HCT116 (cell line): Measurements from ENCODE around the gene HDAC11. TPM values are rescaled to one million over a fixed set of nuclear protein-coding genes. Genes with fewer than 3 reads are reported as not detected.

Source experiments
- ATAC-seq: fragments of 200-7000 bp; cut with Tn5 transposase; 2 replicates; pipeline ENCODE4 v1.9.1; 2020; ENCODE audit warnings: mild to moderate bottlenecking, moderate library complexity
- BruUV-seq: library from RNA; stranded (reverse); fragments of 400-500 nt; replicated peaks from 2 replicates; lab custom pipeline; 2021; lab: Mats Ljungman, UMichigan
- CTCF ChIA-PET: fragments of 300-600 bp; sonication (Branson Sonifier 250); formaldehyde crosslinking; loops from one replicate; lab custom pipeline; 2021; ENCODE audit warnings: antibody characterized with exemption; lab: Charles Lee
- POLR2A ChIA-PET: fragments of 300-600, 350-600 bp; sonication (Branson Sonifier 250); formaldehyde crosslinking; loops from one replicate; lab custom pipeline; 2021; ENCODE audit warnings: antibody characterized with exemption; lab: Charles Lee
- RAD21 ChIA-PET, 2 experiments: fragments of 300-600 bp; sonication (Branson Sonifier 250); formaldehyde crosslinking; loops; one replicate each; lab custom pipeline; 2023; ENCODE audit warnings: low total read pairs in 2 of 2; ENCODE audit not compliant: uncharacterized antibody in 2 of 2, unreplicated experiment in 2 of 2, low non-redundant PET in 1 of 2; lab: Charles Lee
- DNase-seq: peaks from one replicate; pipeline ENCODE4 v3.0.0-alpha.2; 2010; ENCODE audit warnings: low read depth, low spot score
- H2AFZ ChIP-seq: fragments of 200-600 bp; shearing (Covaris generic), sonication (generic); 2 replicates; pipeline ENCODE4 v1.6.1; 2017; ENCODE audit warnings: low read depth, mixed run types, mixed read lengths, antibody characterized with exemption, low read length; ENCODE audit not compliant: poor library complexity, severe bottlenecking
- H3K27ac ChIP-seq: 2 replicates; pipeline ENCODE4 v1.5.1; 2012; ENCODE audit warnings: low read depth, low read length
- H3K27me3 ChIP-seq: fragments of 200-600 bp; sonication (generic); 2 replicates; pipeline ENCODE4 v1.6.1; 2016; ENCODE audit warnings: mixed run types, low read length, mixed read lengths; ENCODE audit not compliant: insufficient read depth
- H3K36me3 ChIP-seq, 2 experiments: fragments of 200-500 bp in 1 of 2; fragments of 200-600 bp in 1 of 2; sonication (Bioruptor generic) in 1 of 2; sonication (generic) in 1 of 2; 2 replicates each; pipeline versions ENCODE4 v1.5.1 to v1.6.1; 2014 to 2016; ENCODE audit warnings: low read length in 2 of 2, inconsistent platforms in 1 of 2, mixed read lengths in 1 of 2, mixed run types in 1 of 2; ENCODE audit not compliant: insufficient read depth in 2 of 2, control insufficient read depth in 1 of 2
- H3K4me1 ChIP-seq, 2 experiments: fragments of 200-600 bp in 1 of 2; sonication (generic) in 1 of 2; 2 replicates each; pipeline versions ENCODE4 v1.5.1 to v1.6.1; 2012 to 2017; ENCODE audit warnings: low read length in 2 of 2, inconsistent platforms in 1 of 2, mild to moderate bottlenecking in 1 of 2, mixed read lengths in 1 of 2, mixed run types in 1 of 2, moderate library complexity in 1 of 2; ENCODE audit not compliant: insufficient read depth in 2 of 2, control insufficient read depth in 1 of 2
- H3K4me2 ChIP-seq: fragments of 200-600 bp; sonication (generic); 2 replicates; pipeline ENCODE4 v1.6.1; 2017; ENCODE audit warnings: mixed run types, low read length, mixed read lengths
- H3K4me3 ChIP-seq, 2 experiments: fragments of 200-600 bp in 1 of 2; sonication (generic) in 1 of 2; replicated peaks in 1 of 2; 2 replicates each; pipeline ENCODE4 v1.5.1; 2011 to 2016; ENCODE audit warnings: low read length in 2 of 2, control low read depth in 1 of 2, low read depth in 1 of 2, mild to moderate bottlenecking in 1 of 2, mixed read lengths in 1 of 2, mixed run types in 1 of 2
- H3K79me2 ChIP-seq: fragments of 200-600 bp; sonication (generic); 2 replicates; pipeline ENCODE4 v1.6.1; 2017; ENCODE audit warnings: mild to moderate bottlenecking, mixed run types, low read length, moderate library complexity, mixed read lengths; ENCODE audit not compliant: insufficient read depth
- H3K9ac ChIP-seq: fragments of 200-600 bp; sonication (generic); 2 replicates; pipeline ENCODE4 v1.6.1; 2016; ENCODE audit warnings: low read length, mixed read lengths
- H3K9me2 ChIP-seq: fragments of 200-600 bp; sonication (generic), shearing (Covaris generic); 2 replicates; pipeline ENCODE4 v1.6.1; 2017; ENCODE audit warnings: mixed run types, mild to moderate bottlenecking, moderate library complexity; ENCODE audit not compliant: insufficient read depth
- H3K9me3 ChIP-seq, 2 experiments: fragments of 200-500 bp in 1 of 2; fragments of 200-600 bp in 1 of 2; sonication (Bioruptor generic) in 1 of 2; sonication (generic) in 1 of 2; 2 replicates each; pipeline ENCODE4 v1.6.1; 2014 to 2017; ENCODE audit warnings: low read length in 2 of 2, mixed read lengths in 2 of 2, inconsistent platforms in 1 of 2, low read depth in 1 of 2, mild to moderate bottlenecking in 1 of 2, mixed run types in 1 of 2, moderate library complexity in 1 of 2; ENCODE audit not compliant: control insufficient read depth in 1 of 2, insufficient read depth in 1 of 2
- H4K20me1 ChIP-seq: fragments of 200-600 bp; sonication (generic), shearing (Covaris generic); 2 replicates; pipeline ENCODE4 v1.6.1; 2017; ENCODE audit warnings: mixed run types, mild to moderate bottlenecking, moderate library complexity; ENCODE audit not compliant: insufficient read depth
- CBX3 ChIP-seq: IDR thresholded peaks from 2 replicates; pipeline ENCODE4 v1.6.1; 2012; ENCODE audit warnings: low read depth
- CEBPB ChIP-seq: IDR thresholded peaks from 2 replicates; pipeline ENCODE4 v1.6.1; 2012; ENCODE audit warnings: low read depth
- EGR1 ChIP-seq: IDR thresholded peaks from 2 replicates; pipeline ENCODE4 v1.6.1; 2012; ENCODE audit warnings: low read depth
- ELF1 ChIP-seq: IDR thresholded peaks from 2 replicates; pipeline ENCODE4 v1.6.1; 2012; ENCODE audit warnings: low read depth, borderline replicate concordance
- EZH2phosphoT487 ChIP-seq: fragments of 200-600 bp; IDR thresholded peaks from 2 replicates; pipeline ENCODE4 v1.6.1; 2018; ENCODE audit warnings: antibody characterized with exemption, borderline replicate concordance
- JUND ChIP-seq: IDR thresholded peaks from 2 replicates; pipeline ENCODE4 v1.6.1; 2012
- POLR2A ChIP-seq: IDR thresholded peaks from 2 replicates; pipeline ENCODE4 v1.7.0; 2011; ENCODE audit warnings: borderline replicate concordance; ENCODE audit not compliant: insufficient read depth, insufficient read length; ENCODE audit errors: extremely low read depth
- POLR2AphosphoS5 ChIP-seq: IDR thresholded peaks from 2 replicates; pipeline ENCODE4 v1.6.1; 2011; ENCODE audit warnings: mild to moderate bottlenecking, low read depth, low read length, moderate library complexity
- RAD21 ChIP-seq: IDR thresholded peaks from 2 replicates; pipeline ENCODE4 v1.6.1; 2012; ENCODE audit warnings: low read depth, mild to moderate bottlenecking
- SIN3A ChIP-seq: IDR thresholded peaks from 2 replicates; pipeline ENCODE4 v1.6.1; 2012; ENCODE audit warnings: low read depth
- SP1 ChIP-seq: IDR thresholded peaks from 2 replicates; pipeline ENCODE4 v1.6.1; 2012; ENCODE audit warnings: low read depth
- SRF ChIP-seq: IDR thresholded peaks from 2 replicates; pipeline ENCODE4 v1.6.1; 2012; ENCODE audit warnings: low read depth
- TCF7L2 ChIP-seq: IDR thresholded peaks from 2 replicates; pipeline ENCODE4 v1.7.0; 2011; ENCODE audit warnings: borderline replicate concordance, inconsistent platforms; ENCODE audit not compliant: insufficient read depth, insufficient read length; ENCODE audit errors: extremely low read depth
- ZFX ChIP-seq: fragments of 450-650 bp; IDR thresholded peaks from 2 replicates; pipeline ENCODE4 v1.6.1; 2017
- ZNF274 ChIP-seq: fragments of 200-500 bp; sonication (Bioruptor generic); IDR thresholded peaks from 2 replicates; pipeline ENCODE4 v1.6.1; 2014; ENCODE audit warnings: mild to moderate bottlenecking, low read depth, low read length, inconsistent platforms
- intact Hi-C: fragments of 100-400 bp; cut with micrococcal nuclease; formaldehyde crosslinking; loops from 2 replicates; pipeline ENCODE4 v1.10.0; 2022
- total RNA-seq: library from RNA; stranded (reverse); gene quantifications from one replicate; pipeline ENCODE4 v1.2.1, GENCODE V29; 2021; ENCODE audit not compliant: unreplicated experiment
- TF ChIP-seq, protein P1 (sequence below): IDR thresholded peaks from 2 replicates; pipeline ENCODE4 v1.6.1; 2012
- TF ChIP-seq, protein P2 (sequence below), 3 experiments: fragments of 200-600 bp in 1 of 3; sonication (generic) in 1 of 3; IDR thresholded peaks in 2 of 3; conservative IDR thresholded peaks in 1 of 3; 2 replicates each; pipeline ENCODE4 v1.5.1; 2012 to 2017; ENCODE audit warnings: low read depth in 2 of 3, low read length in 2 of 3, antibody characterized with exemption in 1 of 3, borderline replicate concordance in 1 of 3, control low read depth in 1 of 3, mild to moderate bottlenecking in 1 of 3, mixed read lengths in 1 of 3, mixed run types in 1 of 3, moderate library complexity in 1 of 3; ENCODE audit not compliant: insufficient read depth in 1 of 3
- TF ChIP-seq, protein P3 (sequence below): IDR thresholded peaks from 2 replicates; pipeline ENCODE4 v1.6.1; 2011; ENCODE audit warnings: mild to moderate bottlenecking, low read length, moderate library complexity; ENCODE audit not compliant: insufficient replicate concordance; ENCODE audit errors: extremely low read depth
- TF ChIP-seq, protein P4 (sequence below): IDR thresholded peaks from 2 replicates; pipeline ENCODE4 v1.6.1; 2012; ENCODE audit warnings: low read depth
- TF ChIP-seq, protein P5 (sequence below): IDR thresholded peaks from 2 replicates; pipeline ENCODE4 v1.6.1; 2012

HDAC11 gene
- total RNA-seq, 1 experiment from 2014 or later = 16.1 TPM

DNA sequence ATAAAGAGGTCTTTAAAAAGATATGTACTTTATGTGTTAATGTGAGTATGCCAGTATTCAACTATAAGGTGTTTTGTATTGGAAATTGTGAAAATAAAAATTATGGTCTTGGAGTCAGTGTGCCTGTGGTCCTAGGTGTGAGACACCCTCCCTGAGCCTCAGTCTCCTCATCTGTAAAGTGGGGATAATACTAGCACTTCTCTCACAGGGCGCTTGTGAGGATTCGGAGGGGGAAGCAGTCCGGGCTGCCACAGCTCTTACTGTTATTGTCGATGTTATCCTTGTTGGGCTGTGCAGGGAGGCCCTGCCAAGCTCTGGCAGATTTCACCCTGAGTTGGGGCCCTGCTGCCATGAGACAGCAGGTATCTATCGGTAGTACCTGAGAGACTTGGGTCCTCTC, 42.1 kb downstream of the HDAC11 start:
- no peak overlapping the region for H3K4me2 ChIP-seq
- no peak for DNase-seq
- ATAC-seq = no peak
- H2AFZ ChIP-seq = no peak overlapping the region
- no peak overlapping the region for H3K27ac ChIP-seq
- TF ChIP-seq RAD21 = no peak
- no peak for TF ChIP-seq TCF7L2
- TF ChIP-seq ELF1 = no peak
- TF ChIP-seq, protein P1, sequence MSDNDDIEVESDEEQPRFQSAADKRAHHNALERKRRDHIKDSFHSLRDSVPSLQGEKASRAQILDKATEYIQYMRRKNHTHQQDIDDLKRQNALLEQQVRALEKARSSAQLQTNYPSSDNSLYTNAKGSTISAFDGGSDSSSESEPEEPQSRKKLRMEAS = no peak
- no peak for TF ChIP-seq CBX3
- no peak for TF ChIP-seq SRF
- TF ChIP-seq ZNF274 = no peak
- TF ChIP-seq, protein P2, sequence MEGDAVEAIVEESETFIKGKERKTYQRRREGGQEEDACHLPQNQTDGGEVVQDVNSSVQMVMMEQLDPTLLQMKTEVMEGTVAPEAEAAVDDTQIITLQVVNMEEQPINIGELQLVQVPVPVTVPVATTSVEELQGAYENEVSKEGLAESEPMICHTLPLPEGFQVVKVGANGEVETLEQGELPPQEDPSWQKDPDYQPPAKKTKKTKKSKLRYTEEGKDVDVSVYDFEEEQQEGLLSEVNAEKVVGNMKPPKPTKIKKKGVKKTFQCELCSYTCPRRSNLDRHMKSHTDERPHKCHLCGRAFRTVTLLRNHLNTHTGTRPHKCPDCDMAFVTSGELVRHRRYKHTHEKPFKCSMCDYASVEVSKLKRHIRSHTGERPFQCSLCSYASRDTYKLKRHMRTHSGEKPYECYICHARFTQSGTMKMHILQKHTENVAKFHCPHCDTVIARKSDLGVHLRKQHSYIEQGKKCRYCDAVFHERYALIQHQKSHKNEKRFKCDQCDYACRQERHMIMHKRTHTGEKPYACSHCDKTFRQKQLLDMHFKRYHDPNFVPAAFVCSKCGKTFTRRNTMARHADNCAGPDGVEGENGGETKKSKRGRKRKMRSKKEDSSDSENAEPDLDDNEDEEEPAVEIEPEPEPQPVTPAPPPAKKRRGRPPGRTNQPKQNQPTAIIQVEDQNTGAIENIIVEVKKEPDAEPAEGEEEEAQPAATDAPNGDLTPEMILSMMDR (IDR thresholded peaks at IDR 0.05 in 2 of 3, conservative IDR thresholded peaks at IDR 0.05 in 1 of 3; ENCODE audit: borderline replicate concordance in 1 of 3, insufficient read depth in 1 of 3, low read depth in 2 of 3, low read length in 2 of 3) = no peak
- no peak for TF ChIP-seq POLR2A
- TF ChIP-seq POLR2AphosphoS5 = no peak
- no peak for TF ChIP-seq SIN3A
- TF ChIP-seq EGR1 = no peak
- TF ChIP-seq CEBPB = no peak
- TF ChIP-seq SP1 = no peak
- no peak for TF ChIP-seq JUND
- TF ChIP-seq, protein P3, sequence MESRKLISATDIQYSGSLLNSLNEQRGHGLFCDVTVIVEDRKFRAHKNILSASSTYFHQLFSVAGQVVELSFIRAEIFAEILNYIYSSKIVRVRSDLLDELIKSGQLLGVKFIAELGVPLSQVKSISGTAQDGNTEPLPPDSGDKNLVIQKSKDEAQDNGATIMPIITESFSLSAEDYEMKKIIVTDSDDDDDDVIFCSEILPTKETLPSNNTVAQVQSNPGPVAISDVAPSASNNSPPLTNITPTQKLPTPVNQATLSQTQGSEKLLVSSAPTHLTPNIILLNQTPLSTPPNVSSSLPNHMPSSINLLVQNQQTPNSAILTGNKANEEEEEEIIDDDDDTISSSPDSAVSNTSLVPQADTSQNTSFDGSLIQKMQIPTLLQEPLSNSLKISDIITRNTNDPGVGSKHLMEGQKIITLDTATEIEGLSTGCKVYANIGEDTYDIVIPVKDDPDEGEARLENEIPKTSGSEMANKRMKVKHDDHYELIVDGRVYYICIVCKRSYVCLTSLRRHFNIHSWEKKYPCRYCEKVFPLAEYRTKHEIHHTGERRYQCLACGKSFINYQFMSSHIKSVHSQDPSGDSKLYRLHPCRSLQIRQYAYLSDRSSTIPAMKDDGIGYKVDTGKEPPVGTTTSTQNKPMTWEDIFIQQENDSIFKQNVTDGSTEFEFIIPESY = no peak
- TF ChIP-seq, protein P4, sequence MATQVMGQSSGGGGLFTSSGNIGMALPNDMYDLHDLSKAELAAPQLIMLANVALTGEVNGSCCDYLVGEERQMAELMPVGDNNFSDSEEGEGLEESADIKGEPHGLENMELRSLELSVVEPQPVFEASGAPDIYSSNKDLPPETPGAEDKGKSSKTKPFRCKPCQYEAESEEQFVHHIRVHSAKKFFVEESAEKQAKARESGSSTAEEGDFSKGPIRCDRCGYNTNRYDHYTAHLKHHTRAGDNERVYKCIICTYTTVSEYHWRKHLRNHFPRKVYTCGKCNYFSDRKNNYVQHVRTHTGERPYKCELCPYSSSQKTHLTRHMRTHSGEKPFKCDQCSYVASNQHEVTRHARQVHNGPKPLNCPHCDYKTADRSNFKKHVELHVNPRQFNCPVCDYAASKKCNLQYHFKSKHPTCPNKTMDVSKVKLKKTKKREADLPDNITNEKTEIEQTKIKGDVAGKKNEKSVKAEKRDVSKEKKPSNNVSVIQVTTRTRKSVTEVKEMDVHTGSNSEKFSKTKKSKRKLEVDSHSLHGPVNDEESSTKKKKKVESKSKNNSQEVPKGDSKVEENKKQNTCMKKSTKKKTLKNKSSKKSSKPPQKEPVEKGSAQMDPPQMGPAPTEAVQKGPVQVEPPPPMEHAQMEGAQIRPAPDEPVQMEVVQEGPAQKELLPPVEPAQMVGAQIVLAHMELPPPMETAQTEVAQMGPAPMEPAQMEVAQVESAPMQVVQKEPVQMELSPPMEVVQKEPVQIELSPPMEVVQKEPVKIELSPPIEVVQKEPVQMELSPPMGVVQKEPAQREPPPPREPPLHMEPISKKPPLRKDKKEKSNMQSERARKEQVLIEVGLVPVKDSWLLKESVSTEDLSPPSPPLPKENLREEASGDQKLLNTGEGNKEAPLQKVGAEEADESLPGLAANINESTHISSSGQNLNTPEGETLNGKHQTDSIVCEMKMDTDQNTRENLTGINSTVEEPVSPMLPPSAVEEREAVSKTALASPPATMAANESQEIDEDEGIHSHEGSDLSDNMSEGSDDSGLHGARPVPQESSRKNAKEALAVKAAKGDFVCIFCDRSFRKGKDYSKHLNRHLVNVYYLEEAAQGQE = no peak
- TF ChIP-seq EZH2phosphoT487 = no peak
- no peak for TF ChIP-seq ZFX
- TF ChIP-seq, protein P5, sequence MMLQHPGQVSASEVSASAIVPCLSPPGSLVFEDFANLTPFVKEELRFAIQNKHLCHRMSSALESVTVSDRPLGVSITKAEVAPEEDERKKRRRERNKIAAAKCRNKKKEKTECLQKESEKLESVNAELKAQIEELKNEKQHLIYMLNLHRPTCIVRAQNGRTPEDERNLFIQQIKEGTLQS = no peak
- H3K9me2 ChIP-seq = no peaks in the 10 kb centered on the region
- no TSS peak for BruUV-seq
- H4K20me1 ChIP-seq = no peaks in the 10 kb centered on the region
- H3K4me3 ChIP-seq = no peak overlapping the region
- ChIA-PET RAD21 (no interaction called here), POLR2A (no interaction called here), CTCF (no interaction called here)
- H3K4me1 ChIP-seq = peaks cover 0 to 10% of the 10 kb centered on the region in 2 experiments; a peak in 2 of 4 replicates
- intact Hi-C loops = no loop called here
- no peak overlapping the region for H3K9ac ChIP-seq
- no peaks in the 10 kb centered on the region for H3K9me3 ChIP-seq
- H3K27me3 ChIP-seq = no peaks in the 10 kb centered on the region
- H3K36me3 ChIP-seq = no peaks in the 10 kb centered on the region
- no peaks in the 10 kb centered on the region for H3K79me2 ChIP-seq
